ENCODE measurements around the gene CCL22.
"Not testable (repeated sequence)": the region's sequence is repeated elsewhere in the genome, so short reads cannot be mapped to it uniquely, and the experiment has no call there.

Gene CCL22

GRCh38 chr16:57396786-57397185 lies 38.2 kb downstream of the CCL22 start:
- DNase-seq: no peak

- DNase-seq: not testable (repeated sequence)
These were observed 38.9 kb downstream of the CCL22 start for GRCh38 chr16:57397493-57397892.

GRCh38 chr16:57401943-57402640 lies 43.5 kb downstream of the CCL22 start:
- no peak for DNase-seq

- DNase-seq: no peak
These were observed 45.6 kb downstream of the CCL22 start, which contains the start of gene CCL17 for GRCh38 chr16:57403965-57404817. CCL17 (plus strand) TSS chr16:57404767; CDS start chr16:57413933, 9,166 bp downstream.

- no peak for DNase-seq
These were observed 46.5 kb downstream of the CCL22 start for GRCh38 chr16:57405097-57405496.

GRCh38 chr16:57406881-57407280 lies 48.3 kb downstream of the CCL22 start:
- no peak for DNase-seq

- no peak for DNase-seq
These were observed 49.2 kb downstream of the CCL22 start for GRCh38 chr16:57407521-57408353.

GRCh38 chr16:57409065-57409464 lies 50.5 kb downstream of the CCL22 start:
- no peak for DNase-seq

GRCh38 chr16:57409870-57410587 lies 51.4 kb downstream of the CCL22 start:
- DNase-seq: no peak

GRCh38 chr16:57411362-57411976 lies 52.9 kb downstream of the CCL22 start:
- DNase-seq: no peak

- DNase-seq: no peak
These were observed 54.0 kb downstream of the CCL22 start for GRCh38 chr16:57412584-57412983.

- DNase-seq: no peak
These were observed 54.7 kb downstream of the CCL22 start for GRCh38 chr16:57413301-57413730.

- DNase-seq: no peak
These were observed 55.1 kb downstream of the CCL22 start for GRCh38 chr16:57413733-57414132.

Measured in activated CD8-positive, alpha-beta memory T cell treated with anti-CD3 and anti-CD28 coated beads for 24 hours (primary cell).